ENCODE data around the gene LMNA.
"Not testable (repeated sequence)": the region's sequence is repeated elsewhere in the genome, so short reads cannot be mapped to it uniquely, and the experiment has no call there.

The LMNA gene

DNA sequence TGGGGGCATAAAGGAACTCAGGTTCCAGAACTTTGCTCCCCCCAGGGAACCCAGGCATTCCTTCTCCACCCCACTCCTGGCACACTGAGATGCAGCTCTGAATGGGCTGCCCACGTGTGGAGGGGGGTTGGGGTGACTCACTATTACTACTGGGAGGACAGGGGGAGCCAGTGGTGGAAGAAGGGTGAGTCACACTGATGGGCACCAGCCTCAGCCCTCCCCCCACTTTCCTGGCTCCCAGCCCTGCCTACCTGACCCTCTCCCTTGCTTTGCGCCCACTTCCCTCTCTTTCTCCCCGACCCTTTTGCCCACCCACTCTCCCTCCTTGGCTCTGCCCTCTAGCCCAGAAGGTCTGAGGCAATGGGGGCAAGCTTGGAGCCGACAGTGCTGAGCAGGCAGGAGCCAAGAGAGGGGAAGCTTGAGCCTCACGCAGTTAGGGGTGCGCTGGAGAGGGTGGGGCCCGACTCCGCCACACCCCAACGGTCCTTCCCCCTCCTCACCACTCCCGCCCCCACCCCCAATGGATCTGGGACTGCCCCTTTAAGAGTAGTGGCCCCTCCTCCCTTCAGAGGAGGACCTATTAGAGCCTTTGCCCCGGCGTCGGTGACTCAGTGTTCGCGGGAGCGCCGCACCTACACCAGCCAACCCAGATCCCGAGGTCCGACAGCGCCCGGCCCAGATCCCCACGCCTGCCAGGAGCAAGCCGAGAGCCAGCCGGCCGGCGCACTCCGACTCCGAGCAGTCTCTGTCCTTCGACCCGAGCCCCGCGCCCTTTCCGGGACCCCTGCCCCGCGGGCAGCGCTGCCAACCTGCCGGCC, at the start of gene LMNA:
LMNA (plus strand) TSS at position 611 of the 818 bp plus-strand sequence. CDS start 208 bp downstream, outside the sequence.
- intact Hi-C loops (cut with DNase I), result no loop called here
- peak; percentile 79 to 97 (median 88) for DNase-seq

DNA sequence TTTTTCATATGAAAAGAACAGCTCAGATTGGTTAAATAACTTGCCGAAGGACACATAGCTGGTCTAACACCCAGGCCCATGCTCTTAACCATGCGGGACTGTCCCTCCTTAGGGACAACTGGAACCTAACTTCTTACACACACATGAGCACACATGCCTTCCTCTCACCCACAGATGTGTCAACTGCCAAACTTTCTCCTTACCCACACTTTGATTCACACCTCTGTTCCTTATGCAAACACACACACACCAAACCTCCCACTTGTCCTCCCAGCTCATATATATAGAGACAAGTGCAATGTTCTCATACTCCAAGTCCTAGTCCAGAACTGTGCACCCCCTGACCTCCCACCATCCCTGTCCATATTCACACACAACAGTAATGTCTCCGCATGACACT, 49.3 kb upstream of the LMNA start:
- DNase-seq, result peak in 5 of 42 donors; percentile 17 to 61 (median 25)
- intact Hi-C loops (cut with DNase I), result no loop called here

DNA sequence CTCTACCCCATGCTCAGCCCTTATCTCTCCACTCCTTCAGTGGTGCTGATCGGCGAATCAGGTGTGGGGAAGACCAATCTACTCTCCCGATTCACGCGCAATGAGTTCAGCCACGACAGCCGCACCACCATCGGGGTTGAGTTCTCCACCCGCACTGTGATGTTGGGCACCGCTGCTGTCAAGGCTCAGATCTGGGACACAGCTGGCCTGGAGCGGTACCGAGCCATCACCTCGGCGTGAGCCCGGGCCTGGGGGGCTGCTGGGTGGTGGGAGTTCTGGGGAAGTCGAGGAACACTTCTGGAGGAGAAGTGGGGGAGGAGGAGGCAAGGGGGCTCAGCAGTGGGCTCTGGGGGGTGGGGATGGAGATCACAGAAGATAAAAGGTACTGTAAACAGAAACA, 48.6 kb upstream of the LMNA start:
- DNase-seq, result no peak
- intact Hi-C loops (cut with DNase I), result no loop called here

DNA sequence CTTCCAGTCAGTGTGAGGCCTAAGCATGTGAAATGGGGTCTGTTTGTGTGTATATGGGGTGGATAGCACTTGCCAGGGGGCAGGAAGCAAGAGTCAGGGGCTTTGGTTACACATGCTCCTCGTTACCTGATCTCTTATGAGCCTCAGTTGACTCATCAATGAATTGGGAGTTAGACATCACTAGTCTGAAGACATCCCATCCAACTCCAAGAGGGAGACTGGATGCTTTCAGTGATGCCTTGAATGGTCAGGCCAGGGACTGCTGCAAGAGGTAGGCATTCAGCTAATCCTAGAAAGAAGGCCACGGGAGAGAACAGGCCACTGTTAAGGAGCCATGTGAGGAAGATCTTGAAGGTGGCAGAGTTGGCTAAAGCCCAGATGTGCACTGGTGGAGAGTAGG, 47.2 kb upstream of the LMNA start:
- no peak for DNase-seq
- intact Hi-C loops (cut with DNase I), result no loop called here

DNA sequence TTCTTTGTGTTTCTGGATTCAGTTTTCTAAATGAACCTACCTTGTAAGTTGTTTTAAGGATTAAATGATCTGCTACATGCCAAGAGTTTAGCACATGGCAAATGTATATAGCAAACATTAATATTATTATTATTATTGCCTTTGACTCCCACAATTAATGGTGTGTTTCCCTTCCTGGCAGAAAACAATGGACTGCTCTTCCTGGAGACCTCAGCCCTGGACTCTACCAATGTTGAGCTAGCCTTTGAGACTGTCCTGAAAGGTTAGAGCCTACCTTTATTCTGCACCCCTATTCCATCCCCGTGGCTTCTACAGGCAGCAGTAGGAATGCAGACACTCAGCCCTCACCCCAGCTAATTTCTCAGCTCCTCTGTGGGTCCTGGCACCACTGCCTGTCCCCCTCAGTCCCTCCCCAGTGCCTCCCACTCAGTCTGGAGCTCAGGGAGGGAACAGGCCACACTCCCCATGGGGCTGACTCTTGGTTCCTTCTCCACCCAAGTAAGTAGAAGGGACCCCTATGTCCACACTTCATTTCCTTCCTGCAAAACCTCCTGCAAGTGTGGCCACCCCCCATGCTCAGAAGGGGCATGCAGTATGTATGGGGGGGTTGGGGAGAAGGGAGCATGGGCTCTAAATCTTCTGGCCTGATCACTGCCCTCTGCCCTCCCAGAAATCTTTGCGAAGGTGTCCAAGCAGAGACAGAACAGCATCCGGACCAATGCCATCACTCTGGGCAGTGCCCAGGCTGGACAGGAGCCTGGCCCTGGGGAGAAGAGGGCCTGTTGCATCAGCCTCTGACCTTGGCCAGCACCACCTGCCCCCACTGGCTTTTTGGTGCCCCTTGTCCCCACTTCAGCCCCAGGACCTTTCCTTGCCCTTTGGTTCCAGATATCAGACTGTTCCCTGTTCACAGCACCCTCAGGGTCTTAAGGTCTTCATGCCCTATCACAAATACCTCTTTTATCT, 44.7 kb upstream of the LMNA start:
- intact Hi-C loops (cut with DNase I), result no loop called here
- DNase-seq, result no peak

- intact Hi-C loops (cut with DNase I), result no loop called here
- no peak for DNase-seq
Observed at GRCh38 chr1:156070548-156070947, 44.0 kb upstream of the LMNA start.

DNA sequence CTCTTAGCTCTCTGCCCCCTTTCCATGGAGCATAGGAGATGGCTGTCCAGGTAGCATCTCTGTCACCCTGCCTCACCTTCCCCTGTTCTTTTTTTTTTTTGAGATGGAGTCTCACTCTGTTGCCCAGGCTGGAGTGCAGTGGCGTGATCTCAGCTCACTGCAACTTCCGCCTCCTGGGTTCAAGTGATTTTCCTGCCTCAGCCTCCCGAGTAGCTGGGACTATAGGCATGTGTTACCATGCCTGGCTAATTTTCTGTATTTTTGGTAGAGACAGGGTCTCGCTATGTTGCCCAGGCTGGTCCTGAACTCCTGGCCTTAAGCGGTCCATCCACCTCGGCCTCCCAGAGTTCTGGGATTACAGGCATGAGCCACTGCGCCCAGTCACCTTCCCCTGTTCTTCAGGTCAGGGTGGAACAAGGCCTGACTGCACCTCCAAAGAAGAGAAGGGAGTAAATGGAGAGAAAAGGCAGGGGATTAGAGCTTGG, 43.1 kb upstream of the LMNA start:
- intact Hi-C loops (cut with DNase I); DNase-seq: not testable (repeated sequence)

GRCh38 chr1:156072251-156072650, 42.3 kb upstream of the LMNA start:
- intact Hi-C loops (cut with DNase I), result no loop called here
- DNase-seq, result no peak

DNA sequence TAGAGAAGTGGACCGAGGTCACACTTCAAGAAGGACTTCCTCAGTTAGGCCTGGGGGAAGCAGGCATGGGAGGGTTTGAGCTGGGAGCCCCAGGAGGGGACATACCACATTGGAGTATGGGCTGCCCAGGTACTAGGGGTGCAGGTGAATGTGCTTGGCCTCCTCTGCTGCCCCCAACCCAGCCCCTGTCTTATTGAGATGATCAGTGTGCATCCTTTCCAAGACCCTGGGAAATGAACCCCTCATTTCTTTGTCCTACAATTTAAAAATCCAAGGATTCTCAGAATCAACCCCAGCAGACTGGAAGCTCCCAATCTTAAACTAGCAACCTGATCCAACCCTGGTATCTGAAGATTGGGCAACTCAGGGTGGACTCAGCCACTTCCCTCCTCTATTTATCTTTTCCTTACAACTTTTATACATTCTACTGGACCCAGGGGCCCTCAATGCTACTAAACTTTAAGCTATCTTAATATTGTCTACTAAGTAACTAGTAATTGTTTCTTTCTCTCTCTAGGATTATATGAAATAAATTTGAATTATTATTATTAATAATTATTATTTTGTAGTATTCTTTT, 41.3 kb upstream of the LMNA start:
- intact Hi-C loops (cut with DNase I), result no loop called here
- no peak for DNase-seq

- intact Hi-C loops (cut with DNase I), result no loop called here
- no peak for DNase-seq
Observed at GRCh38 chr1:156073740-156074139, 40.8 kb upstream of the LMNA start.

- intact Hi-C loops (cut with DNase I), result no loop called here
- no peak for DNase-seq
Observed at GRCh38 chr1:156074661-156075060, 39.9 kb upstream of the LMNA start.

DNA sequence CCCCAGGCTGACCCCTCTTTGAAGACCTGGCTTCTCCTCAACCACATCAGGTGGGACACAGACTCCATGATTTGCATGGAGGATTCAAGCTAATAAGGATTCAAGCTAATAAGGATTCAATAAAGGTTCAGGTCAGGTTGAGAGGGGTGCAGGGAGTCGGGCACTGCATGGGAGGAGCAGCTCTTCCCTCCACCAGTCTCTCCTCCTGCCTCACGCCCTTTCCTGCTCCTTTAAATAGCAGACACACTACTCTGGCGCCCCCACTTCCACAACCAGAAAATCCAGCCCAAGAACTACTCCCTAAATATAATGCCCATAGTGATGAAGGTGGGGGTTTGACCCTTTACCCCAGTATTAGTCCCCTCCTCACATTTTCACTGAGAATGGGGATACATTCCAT, 39.3 kb upstream of the LMNA start:
- DNase-seq, result no peak
- intact Hi-C loops (cut with DNase I), result no loop called here

DNA sequence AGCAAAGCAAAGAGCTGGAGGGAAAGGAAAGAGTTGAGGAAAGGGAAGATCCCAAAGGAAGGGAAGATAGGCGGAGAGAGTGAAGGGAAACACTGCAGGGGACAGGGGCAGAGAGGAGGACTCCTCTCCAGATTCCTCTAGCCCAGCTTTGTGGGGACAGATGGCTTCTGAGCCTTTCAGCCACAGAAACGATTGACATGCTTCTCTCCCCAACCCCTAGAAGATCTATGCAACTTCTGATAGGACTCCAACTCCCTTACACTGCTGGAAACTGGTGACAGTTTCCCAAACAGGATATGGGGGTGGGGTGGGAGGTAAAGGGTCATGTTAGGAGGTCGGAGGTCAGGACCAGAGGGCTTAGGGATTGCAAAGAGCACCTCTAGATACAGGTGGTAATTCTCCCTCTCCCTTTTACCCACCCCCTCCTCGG, 38.7 kb upstream of the LMNA start:
- no peak for DNase-seq
- intact Hi-C loops (cut with DNase I), result no loop called here

GRCh38 chr1:156076609-156077429, 37.7 kb upstream of the LMNA start:
- intact Hi-C loops (cut with DNase I), result no loop called here

DNA sequence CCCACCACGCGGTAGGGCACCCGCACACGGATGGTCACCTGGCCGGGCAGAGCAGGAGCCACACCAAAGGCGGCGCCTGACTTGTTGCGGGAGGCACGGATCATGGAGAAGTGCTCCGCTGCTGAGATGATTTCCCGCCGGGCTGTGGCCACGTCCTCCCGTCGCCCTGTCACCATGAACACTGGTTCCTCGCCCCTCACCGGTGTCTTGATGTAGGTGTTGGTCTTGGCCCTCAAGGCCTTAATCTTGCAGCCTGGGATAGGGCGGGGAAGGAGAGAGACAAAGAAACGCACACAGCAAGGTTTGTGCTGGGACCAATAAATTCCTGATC, 37.1 kb upstream of the LMNA start:
- DNase-seq, result no peak
- intact Hi-C loops (cut with DNase I), result no loop called here

More at GRCh38 chr1:156076609-156077429, 37.7 kb upstream of the LMNA start:
- peak in 2 of 42 donors; percentile 19 to 28 for DNase-seq

DNA sequence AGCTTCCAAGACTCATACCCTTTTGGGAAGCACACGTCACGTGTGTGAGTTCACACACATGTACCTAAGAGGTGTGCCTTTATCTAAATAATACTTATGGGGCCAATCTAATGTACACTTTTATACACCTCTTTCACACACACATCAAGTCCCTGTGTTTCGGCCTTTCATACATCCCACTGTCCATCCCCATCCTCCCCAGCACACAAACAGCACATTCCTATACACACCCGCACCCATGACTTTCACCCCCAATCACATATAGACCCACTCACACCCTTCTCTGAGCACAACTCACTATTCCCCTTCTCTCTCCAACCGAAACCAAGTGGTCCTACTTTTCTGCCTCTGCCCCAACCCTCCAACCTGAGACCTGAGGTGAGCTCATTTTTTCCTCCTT, 35.8 kb upstream of the LMNA start:
- no peak for DNase-seq

GRCh38 chr1:156079762-156080161, 34.7 kb upstream of the LMNA start:
- intact Hi-C loops (cut with DNase I), result no loop called here
- DNase-seq, result no peak

More for the DNA sequence above, 35.8 kb upstream of the LMNA start:
- intact Hi-C loops (cut with DNase I), result no loop called here

- intact Hi-C loops (cut with DNase I), result no loop called here
- DNase-seq, result no peak
Observed at GRCh38 chr1:156080241-156080862, 34.2 kb upstream of the LMNA start.

DNA sequence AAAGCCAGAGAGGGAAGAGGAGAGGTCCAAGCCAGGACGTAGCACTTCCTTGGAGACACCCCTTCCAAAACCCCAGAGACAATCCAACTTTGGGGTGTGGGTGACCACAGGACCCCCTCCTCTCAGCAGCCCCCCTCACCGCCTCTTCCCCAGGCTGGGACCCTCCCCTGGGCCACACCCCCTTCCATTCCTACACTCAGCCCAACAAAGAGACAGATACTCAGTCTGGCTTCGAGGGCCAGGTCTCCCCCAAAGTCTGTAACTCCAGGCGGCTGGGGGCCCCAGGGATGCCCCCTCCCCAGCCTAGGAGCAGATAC, 33.7 kb upstream of the LMNA start:
- no peak for DNase-seq
- intact Hi-C loops (cut with DNase I), result no loop called here
